ENCODE measurements around the gene PLCG1. TPM values are rescaled to one million over a fixed set of nuclear protein-coding genes. Genes with fewer than 3 reads are reported as not detected.

The PLCG1 gene
- total and polyA plus RNA-seq, 2 of the 8 experiments (the other 6 are each of a cell fraction or from before 2014, with no cell fraction given) = 103 to 154 TPM

DNA sequence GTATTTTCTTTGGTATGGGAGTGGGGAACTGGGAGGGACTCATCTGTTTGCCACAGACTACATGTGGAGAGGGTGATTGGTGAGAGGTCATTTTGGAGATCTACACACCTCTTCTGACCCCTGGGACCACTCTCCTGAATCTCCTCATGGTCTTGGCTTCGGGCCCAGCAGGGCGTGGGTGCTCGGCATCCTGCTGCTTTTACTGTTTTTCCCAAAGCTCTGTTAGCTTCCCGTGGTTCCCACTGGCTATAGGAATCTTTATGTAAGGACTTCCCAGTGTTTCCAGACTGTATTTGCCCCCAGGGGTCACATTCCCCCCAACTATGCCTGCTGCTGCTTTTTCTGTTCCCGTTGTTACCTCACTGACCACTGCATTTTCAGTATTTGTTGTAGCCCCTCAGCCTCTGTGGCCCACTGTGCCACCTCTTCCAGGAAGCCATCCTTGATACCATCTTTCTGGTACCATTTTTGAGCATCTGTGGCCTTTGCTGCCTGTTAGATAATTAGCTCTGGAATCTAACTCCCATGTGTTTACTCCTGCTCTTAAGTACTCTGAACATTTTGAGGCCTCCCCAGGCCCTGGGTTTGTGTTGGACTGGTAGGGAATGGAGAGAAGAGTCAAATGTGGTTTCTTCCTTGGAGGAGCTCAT, 14.9 kb downstream of the PLCG1 start:
- Histone ChIP-seq H3K27me3 (replicated peaks in 1 of 4; ENCODE audit: control insufficient read depth in 3 of 4, extremely low read depth in 1 of 4, insufficient read depth in 3 of 4, low read length in 3 of 4) (no peaks in the 10 kb centered on the region), H3K56ac (replicated peaks; ENCODE audit: insufficient read length, low read depth, low read length) (no peak overlapping the region), H2BK15ac (ENCODE audit: low read length) (no peak overlapping the region), H2BK120ac (replicated peaks; ENCODE audit: low read depth, low read length) (no peak overlapping the region), H3K4ac (replicated peaks; ENCODE audit: insufficient read length, low read depth, low read length) (no peak overlapping the region), H2BK12ac (ENCODE audit: low read depth, low read length) (no peak overlapping the region), H3K79me2 (ENCODE audit: control insufficient read depth in 1 of 2, insufficient read depth in 2 of 2, low read length in 2 of 2) (peaks cover 63 to 100% of the 10 kb centered on the region in 2 experiments), H2BK5ac (ENCODE audit: low read depth, low read length) (no peak overlapping the region; the same call in 1 of the 2 replicates), H3K79me1 (ENCODE audit: low read depth, low read length) (peaks cover 63% of the 10 kb centered on the region), H2AK5ac (ENCODE audit: low read depth, low read length) (no peak overlapping the region), H3K18ac (ENCODE audit: extremely low read depth, low read length) (no peak overlapping the region), H3K36me3 (ENCODE audit: control insufficient read depth in 2 of 4, insufficient read depth in 4 of 4, low read length in 3 of 4) (peaks cover 0 to 2% (median 0%) of the 10 kb centered on the region in 4 experiments; a peak in 1 of 8 replicates), H3K23me2 (ENCODE audit: low read depth, low read length) (no peaks in the 10 kb centered on the region), H3K4me3 (ENCODE audit: extremely low read depth in 1 of 4, insufficient read depth in 2 of 4, low read depth in 3 of 4, low read length in 4 of 4) (no peak overlapping the region), H3K9me3 (ENCODE audit: insufficient read depth in 2 of 2, low read depth in 1 of 2, low read length in 1 of 2) (no peaks in the 10 kb centered on the region), H4K20me1 (replicated peaks in 1 of 2; ENCODE audit: control insufficient read depth in 1 of 2, insufficient read depth in 2 of 2, low read length in 2 of 2) (peaks cover 41 to 63% of the 10 kb centered on the region in 2 experiments), H2BK20ac (ENCODE audit: low read length) (no peak overlapping the region), H3K27ac (ENCODE audit: low read depth, low read length) (no peak overlapping the region), H3K4me1 (replicated peaks in 1 of 4; ENCODE audit: control insufficient read depth in 3 of 4, insufficient read depth in 4 of 4, low read length in 3 of 4) (peaks cover 0 to 13% (median 6%) of the 10 kb centered on the region in 4 experiments; a peak in 4 of 7 replicates), H3K9ac (replicated peaks in 1 of 4; ENCODE audit: extremely low read depth in 1 of 4, low read depth in 3 of 4, low read length in 3 of 4) (0 out of 7 replicates have a peak overlapping the region, but pooled peaks of 1 of the 4 experiments have one; percentile 39), H3K4me2 (ENCODE audit: insufficient read depth in 1 of 2, low read depth in 2 of 2, low read length in 2 of 2) (no peak overlapping the region), H4K8ac (ENCODE audit: extremely low read depth, insufficient read depth, low read length) (no peak overlapping the region), H2AFZ (ENCODE audit: low read length) (no peak overlapping the region), H3K14ac (ENCODE audit: insufficient read length) (no peak overlapping the region), H3K23ac (ENCODE audit: insufficient read length) (no peak overlapping the region), H4K5ac (ENCODE audit: insufficient read length, low read depth, low read length) (no peak overlapping the region), H4K91ac (replicated peaks; ENCODE audit: insufficient read length, low read length) (no peak overlapping the region)
- no peak for FAIRE-seq
- ChIA-PET POLR2A (ENCODE audit: partially characterized antibody) (interaction anchor here (0.6 to 2.6 kb wide), 5 partner anchors 10 to 274 kb away, joined by 3 to 14 read pairs (median 3); no protein-coding TSS in a partner anchor), CTCF (ENCODE audit: partially characterized antibody) (interaction anchor here (0.8 to 5.0 kb wide), 5 partner anchors 9 to 184 kb away, joined by 3 to 40 read pairs (median 12); no protein-coding TSS in a partner anchor)
- DNase-seq (ENCODE audit: low read depth in 1 of 2, low spot score in 2 of 2) = no peak
- 90% methylated on average over 5 of the region's 5 CpGs; no CpG with 5 or more reads in 1 of the 2 experiments for WGBS, 2 experiments (ENCODE audit: extremely low coverage in 1 of 2, insufficient coverage in 1 of 2, insufficient read length in 1 of 2, insufficient replicate concordance in 2 of 2, low coverage in 1 of 2, low lambda C conversion rate in 2 of 2, missing lambda C conversion rate in 1 of 2)
- TF ChIP-seq, protein P1, sequence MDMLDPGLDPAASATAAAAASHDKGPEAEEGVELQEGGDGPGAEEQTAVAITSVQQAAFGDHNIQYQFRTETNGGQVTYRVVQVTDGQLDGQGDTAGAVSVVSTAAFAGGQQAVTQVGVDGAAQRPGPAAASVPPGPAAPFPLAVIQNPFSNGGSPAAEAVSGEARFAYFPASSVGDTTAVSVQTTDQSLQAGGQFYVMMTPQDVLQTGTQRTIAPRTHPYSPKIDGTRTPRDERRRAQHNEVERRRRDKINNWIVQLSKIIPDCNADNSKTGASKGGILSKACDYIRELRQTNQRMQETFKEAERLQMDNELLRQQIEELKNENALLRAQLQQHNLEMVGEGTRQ (IDR thresholded peaks at IDR 0.05; ENCODE audit: low read length) = no peak
- TF ChIP-seq RFX5 (IDR thresholded peaks at IDR 0.05; ENCODE audit: borderline replicate concordance, low read depth, low read length) = no peak
- TF ChIP-seq TBP (IDR thresholded peaks at IDR 0.05; ENCODE audit: low read depth, low read length) = no peak
- TF ChIP-seq E2F6 (IDR thresholded peaks at IDR 0.05) = no peak
- no peak for TF ChIP-seq YY1 (IDR thresholded peaks at IDR 0.05; ENCODE audit: low read depth, low read length)
- TF ChIP-seq SRF (IDR thresholded peaks at IDR 0.05; ENCODE audit: low read depth, low read length) = no peak
- TF ChIP-seq, protein P2, sequence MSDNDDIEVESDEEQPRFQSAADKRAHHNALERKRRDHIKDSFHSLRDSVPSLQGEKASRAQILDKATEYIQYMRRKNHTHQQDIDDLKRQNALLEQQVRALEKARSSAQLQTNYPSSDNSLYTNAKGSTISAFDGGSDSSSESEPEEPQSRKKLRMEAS (IDR thresholded peaks at IDR 0.05) = no peak
- TF ChIP-seq TCF12 (IDR thresholded peaks at IDR 0.05; ENCODE audit: low read depth, low read length) = no peak
- no peak for TF ChIP-seq POLR2A (IDR thresholded peaks at IDR 0.05; ENCODE audit: control extremely low read depth in 1 of 2, low read depth in 2 of 2, low read length in 2 of 2)
- no peak for TF ChIP-seq SAP30 (IDR thresholded peaks at IDR 0.05; ENCODE audit: insufficient read depth, insufficient replicate concordance, low read length)
- no peak for TF ChIP-seq SUZ12 (IDR thresholded peaks at IDR 0.05; ENCODE audit: low read length)
